Pulmonary artery endothelial cell (primary cell): Measurements from ENCODE around the gene FAM124B. TPM values are rescaled to one million over a fixed set of nuclear protein-coding genes. Genes with fewer than 3 reads are reported as not detected.
"Not testable (repeated sequence)": the region's sequence is repeated elsewhere in the genome, so short reads cannot be mapped to it uniquely, and the experiment has no call there.

Experiments
- DNase-seq: peaks from one replicate; pipeline ENCODE4 v3.0.0-alpha.2; 2011; ENCODE audit warnings: low read depth, low spot score
- total RNA-seq: library from RNA; depleted of rRNA; stranded (reverse); fragments of >200 nt; gene quantifications from 2 replicates; pipeline ENCODE4 v1.2.3, GENCODE V29; 2014

The FAM124B gene
- total RNA-seq, 1 donor from 2014 or later, result 82.4 TPM

DNA sequence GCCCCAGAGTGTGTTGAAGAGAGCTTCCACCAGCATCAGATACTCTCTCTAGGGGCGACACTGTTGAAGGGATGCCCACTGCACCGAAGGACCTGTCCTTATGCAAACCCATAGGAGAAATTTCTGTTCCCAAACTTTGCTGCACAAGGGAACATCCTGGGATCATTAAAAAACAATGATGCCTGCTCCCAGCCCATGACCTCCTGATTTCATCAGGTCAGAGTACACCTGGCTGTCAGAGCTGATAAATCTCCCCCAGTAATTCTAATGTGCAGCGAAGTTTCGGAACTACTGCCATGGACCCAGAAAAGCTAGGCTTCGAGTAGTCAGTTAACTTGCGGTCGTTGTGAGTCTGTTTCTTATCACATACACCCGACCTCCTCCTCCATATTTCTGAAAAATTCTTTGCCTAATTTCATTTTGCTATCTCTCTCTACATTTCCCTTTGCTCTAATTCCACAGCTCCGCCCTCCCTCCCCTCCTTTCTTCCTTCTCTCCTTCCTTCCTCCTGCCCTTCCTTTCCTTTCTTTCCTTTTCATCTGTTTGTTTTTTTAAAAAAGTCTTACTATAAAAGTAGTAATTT lies 18.8 kb downstream of the FAM124B start:
- DNase-seq, result no peak

DNA sequence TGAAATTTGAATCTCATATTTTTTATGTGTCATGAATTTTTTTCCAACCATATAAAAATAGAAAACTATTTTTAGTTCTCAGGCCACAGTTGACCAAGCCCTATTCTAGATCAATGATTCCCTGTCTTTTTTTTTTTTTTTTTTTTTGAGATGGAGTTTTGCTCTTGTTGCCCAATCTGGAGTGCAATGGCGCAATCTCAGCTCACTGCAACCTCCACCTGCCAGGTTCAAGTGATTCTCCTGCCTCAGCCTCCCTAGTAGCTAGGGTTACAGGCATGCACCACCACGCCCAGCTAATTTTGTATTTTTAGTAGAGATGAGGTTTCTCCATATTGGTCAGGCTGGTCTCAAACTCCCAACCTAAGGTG lies 19.6 kb downstream of the FAM124B start:
- not testable (repeated sequence) for DNase-seq

DNA sequence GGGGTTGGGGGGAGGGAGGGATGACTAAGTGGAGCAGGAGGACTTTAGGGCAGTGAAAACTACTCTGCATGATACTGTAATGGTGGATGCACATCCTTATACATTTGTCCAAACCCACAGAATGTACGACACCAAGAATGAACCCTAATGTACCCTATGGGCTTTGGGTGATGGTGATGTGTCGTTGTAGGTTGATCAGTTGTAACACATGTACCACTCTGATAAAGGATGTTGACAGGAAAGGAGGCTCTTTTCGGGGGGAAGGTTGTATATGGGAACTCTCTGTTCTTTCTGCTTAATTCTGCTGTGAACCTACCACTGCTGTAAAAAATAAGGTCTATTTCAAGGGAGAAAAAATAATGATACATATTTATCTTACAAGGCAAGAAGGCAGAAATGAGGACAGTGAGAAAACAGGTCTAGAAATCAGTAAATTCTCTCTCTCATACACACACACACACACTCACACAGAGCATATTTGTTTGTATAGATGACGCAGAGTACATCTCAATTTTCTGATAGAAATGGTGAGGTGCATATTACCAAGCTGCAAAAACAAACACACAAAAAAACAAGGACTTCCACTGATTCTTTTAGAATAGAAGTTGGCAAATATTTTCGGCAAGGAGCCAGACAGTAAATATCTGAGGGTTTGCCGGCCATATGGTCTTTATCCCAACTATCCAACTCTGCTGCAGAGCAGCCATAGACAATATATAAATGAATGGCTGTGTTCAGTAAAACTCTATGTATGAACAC lies 20.2 kb downstream of the FAM124B start:
- DNase-seq, result no peak

DNA sequence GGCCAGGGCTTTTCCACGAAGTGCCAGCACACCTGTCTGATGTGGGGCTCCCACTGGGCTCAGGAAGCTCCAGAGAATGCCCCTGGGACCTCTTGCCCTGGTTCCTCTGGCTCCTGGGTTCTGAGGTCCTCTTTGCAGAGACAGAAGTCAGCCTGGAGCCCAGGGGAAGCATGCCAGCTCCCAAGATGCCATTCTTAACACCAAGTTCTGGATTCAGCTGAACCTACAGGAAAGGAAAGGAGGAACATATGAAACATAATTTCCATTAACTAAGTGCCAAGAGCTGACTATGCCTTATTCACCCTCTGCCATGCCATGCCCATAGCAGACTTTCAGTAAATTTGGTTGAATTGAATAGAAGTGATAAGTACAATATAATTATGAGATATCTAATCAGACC lies 21.9 kb downstream of the FAM124B start:
- DNase-seq, result no peak

DNA sequence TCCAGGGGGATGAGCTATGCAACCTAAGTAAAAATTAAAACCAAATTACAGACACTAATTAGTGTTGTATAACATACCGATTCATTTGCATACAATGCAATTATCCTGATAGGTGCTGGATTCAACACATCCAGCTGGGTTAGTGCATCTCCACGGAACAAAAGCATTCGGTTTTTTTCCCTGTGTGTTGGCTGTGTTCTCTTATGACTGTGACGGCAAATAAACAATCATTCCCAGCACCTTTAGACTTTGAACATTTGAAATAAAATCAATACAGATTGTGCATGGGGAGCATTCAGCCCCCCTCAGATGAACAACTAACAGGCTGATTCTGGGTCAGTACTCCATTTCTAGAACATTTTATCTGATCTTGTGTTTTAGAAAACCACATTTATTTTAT lies 22.7 kb downstream of the FAM124B start:
- DNase-seq, result no peak

DNA sequence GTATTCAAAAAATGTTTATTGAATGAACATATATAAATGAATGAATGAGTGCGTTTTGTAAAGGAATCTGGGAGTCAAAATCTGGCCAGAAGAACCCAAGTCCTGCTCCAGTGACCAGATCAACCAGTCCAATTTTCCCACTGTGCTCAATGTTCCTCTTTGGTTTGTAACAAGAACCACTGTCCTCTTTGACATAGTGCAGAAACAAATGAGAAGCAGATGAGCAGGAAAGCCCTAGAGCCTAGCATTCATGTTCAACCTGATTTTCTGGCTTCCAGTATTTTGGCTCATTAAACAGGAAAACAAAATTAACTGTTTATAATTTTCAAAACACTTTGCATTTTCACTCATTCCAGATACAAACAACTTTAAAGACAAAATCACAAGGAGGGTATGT lies 23.2 kb downstream of the FAM124B start:
- no peak for DNase-seq

DNA sequence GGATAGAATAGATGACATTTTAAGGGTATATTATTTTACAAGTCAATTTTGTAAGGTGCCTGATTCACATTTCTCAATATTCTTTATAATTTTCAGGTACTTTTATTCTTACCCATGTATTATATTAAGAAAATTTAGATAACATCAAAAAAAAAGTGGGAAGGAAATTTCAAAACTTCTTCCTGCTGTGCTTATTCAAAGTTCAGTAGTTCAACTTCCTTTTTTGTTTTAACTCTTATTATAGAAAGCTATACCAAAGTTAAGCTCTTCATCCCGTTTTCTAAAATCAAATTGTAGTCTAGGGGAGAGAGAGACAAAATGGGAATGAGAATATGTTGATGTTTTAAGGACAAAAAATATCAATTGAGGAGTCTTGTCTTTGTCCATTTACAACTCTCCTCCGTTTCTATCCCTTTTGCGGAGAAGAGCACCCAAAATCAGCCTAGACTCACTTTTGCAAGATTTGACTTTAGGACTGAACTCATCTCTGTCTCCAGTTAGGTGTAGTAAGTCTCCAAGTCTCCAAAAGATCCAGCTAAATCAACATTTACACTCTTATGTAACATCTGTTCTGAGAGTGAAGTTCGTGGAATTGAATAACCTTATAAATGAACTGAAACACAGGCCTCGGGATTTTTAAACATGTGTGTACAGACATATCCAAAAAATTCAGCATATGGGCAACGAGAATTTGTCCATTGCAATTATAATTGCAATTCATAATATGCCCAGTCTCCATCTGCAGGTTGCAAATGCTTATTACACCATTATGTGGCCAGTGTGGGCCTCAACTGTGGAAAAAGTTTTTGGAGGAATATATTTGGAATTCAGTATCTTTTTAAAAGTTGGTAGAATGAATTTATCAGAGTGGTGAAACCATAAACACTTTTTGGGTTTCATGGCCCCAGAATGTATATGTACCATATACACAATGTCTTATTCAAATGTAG lies 23.9 kb downstream of the FAM124B start:
- DNase-seq, result no peak

DNA sequence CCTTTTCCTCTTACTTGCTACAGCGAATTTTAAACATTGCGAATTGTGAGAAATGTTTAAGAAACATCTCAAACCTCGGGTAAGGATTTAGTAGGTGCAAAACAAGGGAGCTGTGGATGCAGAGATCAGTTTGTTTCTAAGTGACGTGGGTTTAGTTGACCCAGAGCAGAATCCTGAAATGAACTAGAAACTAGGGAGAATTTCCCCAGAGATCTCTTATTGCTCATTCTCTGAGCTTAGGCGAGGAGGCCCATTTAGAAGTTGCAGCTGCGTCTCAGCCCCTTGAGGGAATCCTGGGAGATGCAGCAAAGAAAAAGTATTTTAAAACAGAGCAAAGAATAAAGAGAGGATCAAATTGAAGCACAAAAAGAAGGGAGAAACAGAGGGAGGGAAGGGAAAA lies 29.3 kb downstream of the FAM124B start:
- DNase-seq, result no peak

DNA sequence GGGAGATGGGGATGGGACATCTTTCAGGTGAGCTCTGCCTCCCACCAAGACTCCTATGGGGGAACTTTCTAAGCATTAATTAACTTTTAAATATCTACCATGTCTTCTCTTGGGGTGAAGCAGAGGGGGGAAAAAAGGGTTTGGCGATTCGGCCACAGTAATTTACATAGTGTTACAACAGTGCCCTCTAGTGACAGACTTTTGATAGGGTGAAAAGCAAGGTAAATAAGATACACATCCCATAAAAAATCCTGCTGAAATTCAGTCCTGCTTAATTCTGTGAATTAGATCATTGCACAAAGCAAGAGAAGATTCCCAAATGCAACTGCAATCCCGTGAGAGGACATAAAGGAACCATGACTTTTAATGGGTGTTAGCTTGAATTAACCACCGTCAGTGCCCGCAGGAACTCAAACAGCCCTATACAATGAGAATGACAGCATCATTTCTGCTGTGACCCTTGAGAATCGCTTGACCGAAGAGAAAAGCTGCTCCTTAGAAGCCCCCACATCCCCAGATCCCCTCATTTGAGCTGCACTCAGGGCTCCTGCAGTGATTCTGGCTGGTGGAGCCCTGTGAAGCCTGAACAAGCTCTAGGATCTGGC lies 32.8 kb downstream of the FAM124B start:
- no peak for DNase-seq

DNA sequence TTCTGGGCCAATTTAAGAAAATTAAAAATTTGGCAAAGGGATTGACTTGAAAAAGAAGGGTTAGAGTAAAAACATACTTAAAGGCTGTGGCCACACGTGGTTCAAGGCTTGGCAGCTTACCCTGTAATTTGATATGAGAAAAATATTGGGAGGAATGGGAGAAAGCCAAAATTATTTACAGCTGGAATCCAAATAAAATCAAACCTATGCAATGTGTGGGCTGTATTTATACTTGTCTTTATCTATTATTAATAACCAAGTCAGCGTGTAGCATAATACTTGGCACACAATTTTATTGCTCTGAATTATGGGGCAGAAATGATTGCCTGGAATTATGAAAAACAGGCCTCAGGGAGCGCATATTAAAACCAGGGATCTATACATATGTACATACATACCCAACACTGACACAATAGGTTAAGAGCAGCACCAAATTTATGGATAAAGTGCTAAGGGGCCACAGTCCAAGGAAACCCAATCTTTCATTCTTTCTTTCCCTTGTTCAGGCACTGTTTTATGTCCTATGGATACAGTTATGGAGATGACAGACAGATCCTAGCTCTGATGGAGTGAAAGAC lies 35.6 kb downstream of the FAM124B start:
- DNase-seq, result no peak

DNA sequence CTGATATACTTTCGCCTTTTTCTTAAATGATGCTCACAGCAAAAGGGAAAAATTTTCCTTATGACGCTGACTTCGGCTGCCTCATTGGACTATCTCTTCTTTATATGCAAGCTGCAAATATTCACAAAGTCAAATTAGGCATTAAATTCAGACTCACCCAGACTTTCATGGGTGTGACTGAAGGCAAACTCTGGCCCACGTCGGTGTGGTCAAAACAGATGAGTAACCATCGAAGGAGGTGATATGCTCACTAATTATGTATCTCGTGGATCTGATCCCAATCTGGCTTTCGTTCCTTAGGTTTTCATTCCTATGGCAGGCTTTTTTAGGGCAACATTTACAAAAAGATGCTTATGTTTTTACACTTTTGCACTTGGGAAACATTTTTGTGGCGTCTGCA lies 36.6 kb downstream of the FAM124B start:
- DNase-seq, result no peak

DNA sequence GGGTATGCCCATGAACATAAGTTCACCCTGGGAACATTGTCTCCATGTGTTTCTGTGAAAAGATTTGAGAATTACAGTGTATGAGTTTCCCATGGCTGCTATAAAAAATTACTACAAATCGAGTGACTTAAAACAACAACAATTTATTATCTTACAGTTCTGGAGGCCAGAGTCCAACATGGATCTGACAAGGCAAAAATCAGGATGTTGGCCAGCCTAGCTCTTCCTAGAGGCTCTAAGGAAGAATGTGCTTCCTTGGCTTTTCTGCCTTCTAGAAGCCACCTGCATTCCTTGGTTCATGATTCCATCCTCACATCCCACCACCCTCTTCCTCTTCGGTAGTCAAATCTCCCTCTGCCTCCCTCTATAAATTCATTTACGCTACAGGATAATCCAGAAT lies 38.6 kb downstream of the FAM124B start:
- no peak for DNase-seq

DNA sequence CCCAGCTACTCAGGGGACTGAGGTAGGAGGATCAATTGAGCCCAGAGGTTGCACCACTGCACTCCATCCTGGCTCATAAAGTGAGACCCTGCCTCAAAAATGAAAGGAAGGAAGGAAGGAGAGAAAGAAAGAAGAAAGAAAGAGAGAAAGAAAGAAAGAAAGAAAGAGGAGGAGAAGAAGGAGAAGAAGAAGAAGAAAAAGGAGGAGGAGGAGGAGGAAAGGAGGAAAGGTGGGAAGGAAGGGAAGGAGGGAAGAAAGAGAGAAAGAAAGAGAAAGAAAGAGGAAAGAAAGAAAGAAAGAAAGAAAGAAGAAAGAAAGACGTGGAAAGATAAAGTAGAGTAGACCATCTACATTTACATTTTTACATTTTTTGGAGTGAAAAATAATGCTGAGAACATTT lies 39.8 kb downstream of the FAM124B start:
- DNase-seq, result no peak

DNA sequence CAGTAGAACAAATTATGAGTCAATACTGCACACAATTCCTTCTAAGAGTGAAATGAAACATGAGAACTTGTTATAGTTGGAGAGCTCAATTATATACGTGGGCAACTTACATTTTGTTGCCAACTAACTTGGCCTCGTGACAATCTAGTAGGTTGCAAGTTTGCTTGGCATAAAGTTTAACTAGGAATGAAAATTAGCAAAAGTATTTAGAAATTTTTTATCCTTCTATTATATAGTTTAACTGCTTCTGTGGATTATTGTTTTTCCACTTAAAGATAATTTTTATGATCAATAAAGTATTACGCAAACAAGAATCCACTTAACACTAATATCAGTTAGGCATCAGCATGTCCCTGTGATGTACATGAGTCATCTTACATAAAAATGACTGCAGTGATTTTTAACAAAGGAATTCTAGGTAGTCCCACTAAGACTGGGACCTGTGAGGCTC lies 41.1 kb downstream of the FAM124B start:
- no peak for DNase-seq

DNA sequence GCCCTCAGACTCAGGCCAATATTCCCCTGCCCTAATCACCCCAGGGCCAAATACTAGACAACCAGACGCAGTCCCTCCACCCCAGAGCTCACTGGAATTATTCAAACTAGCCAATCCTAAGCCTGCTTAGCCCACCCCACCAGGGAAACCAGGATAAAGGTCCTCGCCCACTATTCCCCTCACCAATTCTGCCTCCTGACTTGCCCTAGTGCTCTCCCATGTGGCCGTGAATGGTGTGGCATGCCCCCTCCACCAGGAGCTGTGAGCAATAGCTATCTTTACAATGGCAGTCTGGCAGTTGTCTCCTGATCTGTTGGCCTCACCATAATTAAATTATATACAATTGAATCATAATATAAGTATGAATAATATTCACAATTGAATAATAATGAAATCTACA lies 42.3 kb downstream of the FAM124B start:
- no peak for DNase-seq

DNA sequence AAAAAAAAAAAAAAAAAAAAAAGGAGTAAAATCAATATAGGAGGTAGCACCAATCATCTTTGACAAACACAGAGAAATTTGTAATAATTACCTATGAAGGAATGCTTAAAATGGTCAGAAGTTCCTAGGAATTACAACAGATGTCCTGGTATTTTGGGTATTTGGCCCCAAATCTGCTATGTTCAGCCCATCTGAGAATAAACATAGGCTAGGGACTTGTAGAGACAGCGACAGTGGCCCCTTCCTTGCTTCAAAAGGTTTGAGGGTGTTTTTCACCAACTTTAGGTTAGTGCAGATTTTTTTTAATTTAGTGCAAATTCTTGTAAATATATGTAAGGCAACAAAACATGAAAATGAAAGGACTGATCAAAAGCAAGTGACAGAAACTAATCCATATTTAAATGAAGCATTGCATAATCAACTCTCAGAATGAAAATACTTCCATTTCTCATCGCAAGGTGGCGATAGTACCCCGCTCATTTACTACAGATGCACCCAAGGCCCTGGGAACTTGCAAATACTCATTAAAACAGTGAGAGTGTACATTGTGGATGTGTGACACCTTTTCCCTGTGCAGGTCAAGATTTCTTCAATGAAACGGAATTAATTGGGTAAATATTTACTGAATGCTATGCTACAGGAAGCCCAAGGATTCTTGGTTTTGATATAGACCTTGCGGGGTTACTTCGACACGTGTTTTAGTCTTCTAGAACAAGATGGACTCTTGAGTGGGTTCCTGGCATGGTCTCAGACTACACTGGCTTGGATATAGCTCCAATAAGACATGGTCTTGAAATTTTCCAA lies 44.6 kb downstream of the FAM124B start:
- peak; percentile 22 for DNase-seq

DNA sequence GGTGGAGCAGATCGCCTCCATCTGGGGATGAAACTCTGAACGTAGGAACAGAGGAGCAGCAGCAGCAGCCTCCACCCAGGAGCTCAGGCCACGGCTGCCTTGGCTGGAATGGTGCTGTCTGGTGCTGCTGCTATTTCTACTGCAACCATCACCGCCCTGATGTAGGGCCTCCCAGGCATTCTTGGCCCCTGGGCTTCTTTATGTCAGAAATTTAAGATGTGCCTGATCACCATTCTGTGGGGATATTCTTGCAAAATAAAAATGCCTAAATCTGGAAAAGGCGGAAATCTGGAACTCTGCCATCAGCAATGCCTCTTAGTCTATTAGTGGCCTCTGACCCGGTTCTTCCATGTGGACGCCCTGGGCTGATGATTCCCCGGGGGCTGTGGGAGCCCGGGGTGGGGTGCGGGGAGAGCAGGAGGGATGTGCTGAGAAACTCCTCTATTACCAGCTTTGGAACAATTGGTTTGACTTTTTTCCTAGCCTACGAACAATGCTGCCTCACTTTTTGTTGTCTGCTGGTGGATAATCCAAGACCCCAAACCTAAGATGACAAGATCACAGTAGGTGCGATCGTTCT lies 47.2 kb downstream of the FAM124B start:
- no peak for DNase-seq

DNA sequence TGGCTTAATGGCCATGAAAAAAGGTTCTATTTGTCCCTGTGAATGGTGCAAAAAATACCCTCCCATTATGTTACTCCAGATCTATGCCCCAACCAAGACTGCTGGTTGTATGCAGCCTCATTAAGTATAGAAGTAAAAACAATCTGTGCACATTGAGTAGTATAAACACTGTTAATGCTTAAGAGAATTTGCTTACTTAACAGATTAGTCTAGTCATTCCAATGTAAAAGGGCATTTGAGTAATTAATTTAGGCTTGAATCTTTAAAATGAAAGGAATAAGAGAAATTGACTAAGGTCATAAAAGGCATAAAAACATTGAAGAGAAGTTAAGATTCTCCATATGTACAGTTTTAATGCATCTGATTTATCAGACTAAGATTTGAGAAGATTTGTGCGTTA lies 51.2 kb downstream of the FAM124B start:
- DNase-seq, result no peak

DNA sequence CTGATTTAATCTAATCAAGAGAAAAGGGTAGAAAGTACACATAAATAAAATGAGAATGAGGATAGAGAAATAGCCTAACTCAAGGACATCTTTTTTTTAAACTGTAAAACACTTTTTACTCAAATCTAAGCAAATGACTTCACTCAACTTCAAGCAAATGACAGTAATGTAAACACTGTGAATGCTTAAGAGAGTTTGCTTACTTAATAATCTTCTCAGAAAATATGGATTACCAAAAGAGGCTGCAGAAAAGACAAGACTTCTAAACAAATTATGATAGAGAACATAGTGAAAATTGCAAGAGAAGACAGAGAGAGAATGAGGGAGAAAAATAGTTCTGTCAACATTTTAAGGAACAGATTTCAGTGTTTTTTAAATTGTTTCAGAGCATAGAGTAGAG lies 52.5 kb downstream of the FAM124B start:
- no peak for DNase-seq
